GM23338 (cell line): ENCODE data around the gene BMAL1. TPM values are rescaled to one million over a fixed set of nuclear protein-coding genes. Genes with fewer than 3 reads are reported as not detected.

ENCODE experiments used
- ATAC-seq: fragments of 200-7000 bp; cut with Tn5 transposase; 3 replicates; pipeline ENCODE4 v1.9.1; 2020
- DNase-seq: peaks from one replicate; pipeline ENCODE4 v3.0.0-alpha.2; 2015; ENCODE audit warnings: low spot score
- H2AFZ ChIP-seq: fragments of 200-600 bp; sonication (generic); 2 replicates; pipeline ENCODE4 v1.8.0; 2016; ENCODE audit warnings: antibody characterized with exemption, mild to moderate bottlenecking, moderate library complexity
- H3F3A ChIP-seq: fragments of 200-600 bp; sonication (generic); replicated peaks from 2 replicates; pipeline ENCODE4 v1.8.0; 2017; ENCODE audit warnings: antibody characterized with exemption, mixed run types, low read depth
- H3K27ac ChIP-seq: fragments of 200-600 bp; sonication (generic); 2 replicates; pipeline ENCODE4 v1.6.1; 2016; ENCODE audit warnings: low read depth
- H3K27me3 ChIP-seq: fragments of 200-600 bp; sonication (generic); 2 replicates; pipeline ENCODE4 v1.8.0; 2016; ENCODE audit warnings: mild to moderate bottlenecking, mixed run types, moderate library complexity; ENCODE audit not compliant: insufficient read depth
- H3K36me3 ChIP-seq: fragments of 200-600 bp; sonication (generic); 2 replicates; pipeline ENCODE4 v1.8.0; 2016; ENCODE audit warnings: mild to moderate bottlenecking; ENCODE audit not compliant: insufficient read depth
- H3K4me1 ChIP-seq: fragments of 200-600 bp; sonication (generic); 2 replicates; pipeline ENCODE4 v1.8.0; 2016; ENCODE audit warnings: mild to moderate bottlenecking, moderate library complexity; ENCODE audit not compliant: insufficient read depth
- H3K4me2 ChIP-seq: fragments of 200-600 bp; sonication (generic); 2 replicates; pipeline ENCODE4 v1.7.1; 2017; ENCODE audit warnings: mixed run types
- H3K4me3 ChIP-seq: fragments of 200-600 bp; sonication (generic); 2 replicates; pipeline ENCODE4 v1.6.1; 2016; ENCODE audit warnings: mixed run types
- H3K79me2 ChIP-seq: fragments of 200-600 bp; sonication (generic); replicated peaks from 2 replicates; pipeline ENCODE4 v1.8.0; 2017; ENCODE audit warnings: mild to moderate bottlenecking; ENCODE audit not compliant: insufficient read depth
- H3K9me2 ChIP-seq: fragments of 200-600 bp; sonication (generic); 2 replicates; pipeline ENCODE4 v1.8.0; 2017; ENCODE audit not compliant: insufficient read depth
- H4K20me1 ChIP-seq: fragments of 200-600 bp; sonication (generic); replicated peaks from 2 replicates; pipeline ENCODE4 v1.8.0; 2017; ENCODE audit warnings: mild to moderate bottlenecking; ENCODE audit not compliant: insufficient read depth
- H3K27ac Mint-ChIP-seq: 2 replicates; pipeline ENCODE4 v1.8.0; 2020; ENCODE audit warnings: inconsistent platforms, mild to moderate bottlenecking, moderate library complexity, mixed read lengths
- H3K27me3 Mint-ChIP-seq: 3 replicates; pipeline ENCODE4 v1.8.0; 2022; ENCODE audit warnings: low read depth, mild to moderate bottlenecking, moderate library complexity, mixed read lengths, inconsistent platforms; ENCODE audit not compliant: insufficient read depth, poor library complexity
- H3K36me3 Mint-ChIP-seq: 3 replicates; pipeline ENCODE4 v1.8.0; 2021; ENCODE audit warnings: low read depth, mild to moderate bottlenecking, inconsistent platforms, moderate library complexity, mixed read lengths
- H3K4me1 Mint-ChIP-seq: 3 replicates; pipeline ENCODE4 v1.8.0; 2020; ENCODE audit warnings: mild to moderate bottlenecking, inconsistent platforms, mixed read lengths
- H3K4me3 Mint-ChIP-seq: 3 replicates; pipeline ENCODE4 v1.8.0; 2021; ENCODE audit warnings: moderate library complexity, mild to moderate bottlenecking, inconsistent platforms, mixed read lengths
- H3K9me3 Mint-ChIP-seq: 3 replicates; pipeline ENCODE4 v1.8.0; 2020; ENCODE audit warnings: moderate library complexity, mild to moderate bottlenecking, inconsistent platforms, mixed read lengths
- CREB1 ChIP-seq: fragments of 250-450 bp; sonication (Bioruptor Pico); IDR thresholded peaks from 2 replicates; pipeline ENCODE4 v1.5.0; 2020; ENCODE audit warnings: low read depth, mild to moderate bottlenecking, moderate library complexity
- ETS1 ChIP-seq: IDR thresholded peaks from 2 replicates; pipeline ENCODE4 v1.6.1; 2016; ENCODE audit warnings: antibody characterized with exemption
- EZH2 ChIP-seq: fragments of 200-600 bp; sonication (generic); IDR thresholded peaks from one replicate; pipeline ENCODE4 v1.8.0; 2017; ENCODE audit warnings: antibody characterized with exemption, mild to moderate bottlenecking, low read depth; ENCODE audit not compliant: unreplicated experiment
- EZH2phosphoT487 ChIP-seq: fragments of 200-600 bp; sonication (generic); IDR thresholded peaks from one replicate; pipeline ENCODE4 v1.8.1; 2018; ENCODE audit warnings: antibody characterized with exemption; ENCODE audit not compliant: unreplicated experiment
- NANOG ChIP-seq: IDR thresholded peaks from 2 replicates; pipeline ENCODE4 v1.6.1; 2016; ENCODE audit warnings: antibody characterized with exemption, borderline replicate concordance
- POLR2AphosphoS5 ChIP-seq: IDR thresholded peaks from 2 replicates; pipeline ENCODE4 v1.6.1; 2016; ENCODE audit warnings: antibody characterized with exemption, low read depth
- STAT1 ChIP-seq: IDR thresholded peaks from one replicate; pipeline ENCODE4 v1.6.1; 2016; ENCODE audit warnings: antibody characterized with exemption; ENCODE audit not compliant: unreplicated experiment
- ZNF114 ChIP-seq: fragments of 250-450 bp; sonication (Bioruptor Pico); IDR thresholded peaks from 2 replicates; pipeline ENCODE4 v1.5.0; 2020; ENCODE audit warnings: mild to moderate bottlenecking, moderate library complexity
- ZNF331 ChIP-seq: fragments of 250-450 bp; sonication (Bioruptor Pico); IDR thresholded peaks from 2 replicates; pipeline ENCODE4 v1.5.0; 2020; ENCODE audit warnings: low read depth, mild to moderate bottlenecking, moderate library complexity
- polyA plus RNA-seq: library from polyadenylated mRNA; unstranded; fragments of >200 nt; fragmentation: Nextera tagmentation; extraction: Ambion mirVana; gene quantifications from 2 replicates; pipeline ENCODE4 v1.2.1, GENCODE V29; 2016
- total RNA-seq: library from RNA; depleted of rRNA; stranded (reverse); fragments of >200 nt; shearing (Covaris generic); gene quantifications from 2 replicates; pipeline ENCODE4 v1.2.3, GENCODE V29; 2014
- TF ChIP-seq, protein P1 (sequence below), 2 experiments: fragments of 200-600 bp in 1 of 2; sonication (generic) in 1 of 2; conservative IDR thresholded peaks; 2 replicates each; pipeline versions ENCODE4 v1.5.1 to v1.6.1; 2016 to 2017; ENCODE audit warnings: antibody characterized with exemption in 2 of 2, low read depth in 2 of 2, mild to moderate bottlenecking in 2 of 2, moderate library complexity in 1 of 2
- TF ChIP-seq, protein P2 (sequence below): fragments of 250-450 bp; sonication (Bioruptor Pico); IDR thresholded peaks from 2 replicates; pipeline ENCODE4 v1.5.0; 2020; ENCODE audit warnings: mild to moderate bottlenecking, moderate library complexity

Gene BMAL1
- total and polyA plus RNA-seq, 2 experiments from 2014 or later = 5.1 to 7.2 TPM

DNA sequence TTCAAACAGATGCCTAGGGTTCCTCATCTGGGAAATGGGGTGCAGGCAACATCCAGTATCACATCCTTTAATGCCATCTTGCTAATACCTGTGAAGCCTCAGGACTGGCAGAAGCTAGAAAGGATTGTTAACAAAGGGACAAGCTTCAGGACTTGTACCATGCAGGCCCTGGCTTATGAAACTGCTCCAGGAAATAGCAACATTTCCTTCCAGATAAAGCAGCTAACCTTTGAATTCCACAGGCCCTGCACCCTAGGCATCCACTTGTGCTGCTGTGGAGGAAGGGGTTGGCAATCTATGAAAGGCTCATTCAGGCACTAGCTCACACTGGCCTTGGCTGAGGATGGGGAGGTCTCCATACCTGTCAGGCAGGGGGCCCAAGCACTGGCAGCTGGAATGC lies 98.2 kb downstream of the BMAL1 start:
- Histone ChIP-seq H4K20me1 (no peaks in the 10 kb centered on the region), H3K27me3 (no peaks in the 10 kb centered on the region), H3K36me3 (no peaks in the 10 kb centered on the region), H3K27ac (no peak overlapping the region), H2AFZ (no peak overlapping the region), H3K9me2 (no peaks in the 10 kb centered on the region), H3K79me2 (no peaks in the 10 kb centered on the region), H3K4me3 (no peak overlapping the region), H3K4me2 (no peak overlapping the region), H3K4me1 (no peaks in the 10 kb centered on the region), H3F3A (no peaks in the 10 kb centered on the region)
- H3K4me3 Mint-ChIP-seq = no peak overlapping the region
- peaks cover 4% of the 10 kb centered on the region for H3K27me3 Mint-ChIP-seq
- ATAC-seq = no peak; the same call in 2 of the 3 replicates
- H3K4me1 Mint-ChIP-seq = peaks cover 7% of the 10 kb centered on the region
- no peak overlapping the region for H3K27ac Mint-ChIP-seq
- DNase-seq = no peak
- no peaks in the 10 kb centered on the region for H3K9me3 Mint-ChIP-seq
- TF ChIP-seq STAT1 = no peak
- no peak for TF ChIP-seq CREB1 (CRISPR knock-in tag)
- no peaks in the 10 kb centered on the region for H3K36me3 Mint-ChIP-seq

- Mint-ChIP-seq H3K4me3 (no peak overlapping the region), H3K36me3 (no peaks in the 10 kb centered on the region), H3K27ac (no peak overlapping the region), H3K9me3 (no peaks in the 10 kb centered on the region), H3K4me1 (peaks cover 7% of the 10 kb centered on the region), H3K27me3 (peaks cover 4% of the 10 kb centered on the region)
- H3K27ac ChIP-seq = no peak overlapping the region
- no peak overlapping the region for H2AFZ ChIP-seq
- H3K9me2 ChIP-seq = no peaks in the 10 kb centered on the region
- H3K36me3 ChIP-seq = no peaks in the 10 kb centered on the region
- H3K4me1 ChIP-seq = no peaks in the 10 kb centered on the region
- H3K27me3 ChIP-seq = no peaks in the 10 kb centered on the region
- no peaks in the 10 kb centered on the region for H4K20me1 ChIP-seq
- H3K79me2 ChIP-seq = no peaks in the 10 kb centered on the region
- H3K4me2 ChIP-seq = no peak overlapping the region
- DNase-seq (no peak), ATAC-seq (no peak)
- H3F3A ChIP-seq = no peaks in the 10 kb centered on the region
- no peak overlapping the region for H3K4me3 ChIP-seq
- TF ChIP-seq CREB1 (CRISPR knock-in tag) (no peak), EZH2phosphoT487 (no peak), NANOG (no peak), ZNF114 (CRISPR knock-in tag) (no peak), POLR2AphosphoS5 (no peak), STAT1 (no peak), ETS1 (no peak), EZH2 (no peak), ZNF331 (no peak)
- TF ChIP-seq, protein P1, sequence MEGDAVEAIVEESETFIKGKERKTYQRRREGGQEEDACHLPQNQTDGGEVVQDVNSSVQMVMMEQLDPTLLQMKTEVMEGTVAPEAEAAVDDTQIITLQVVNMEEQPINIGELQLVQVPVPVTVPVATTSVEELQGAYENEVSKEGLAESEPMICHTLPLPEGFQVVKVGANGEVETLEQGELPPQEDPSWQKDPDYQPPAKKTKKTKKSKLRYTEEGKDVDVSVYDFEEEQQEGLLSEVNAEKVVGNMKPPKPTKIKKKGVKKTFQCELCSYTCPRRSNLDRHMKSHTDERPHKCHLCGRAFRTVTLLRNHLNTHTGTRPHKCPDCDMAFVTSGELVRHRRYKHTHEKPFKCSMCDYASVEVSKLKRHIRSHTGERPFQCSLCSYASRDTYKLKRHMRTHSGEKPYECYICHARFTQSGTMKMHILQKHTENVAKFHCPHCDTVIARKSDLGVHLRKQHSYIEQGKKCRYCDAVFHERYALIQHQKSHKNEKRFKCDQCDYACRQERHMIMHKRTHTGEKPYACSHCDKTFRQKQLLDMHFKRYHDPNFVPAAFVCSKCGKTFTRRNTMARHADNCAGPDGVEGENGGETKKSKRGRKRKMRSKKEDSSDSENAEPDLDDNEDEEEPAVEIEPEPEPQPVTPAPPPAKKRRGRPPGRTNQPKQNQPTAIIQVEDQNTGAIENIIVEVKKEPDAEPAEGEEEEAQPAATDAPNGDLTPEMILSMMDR (conservative IDR thresholded peaks at IDR 0.05; ENCODE audit: low read depth in 2 of 2) = no peak
- TF ChIP-seq, protein P2, sequence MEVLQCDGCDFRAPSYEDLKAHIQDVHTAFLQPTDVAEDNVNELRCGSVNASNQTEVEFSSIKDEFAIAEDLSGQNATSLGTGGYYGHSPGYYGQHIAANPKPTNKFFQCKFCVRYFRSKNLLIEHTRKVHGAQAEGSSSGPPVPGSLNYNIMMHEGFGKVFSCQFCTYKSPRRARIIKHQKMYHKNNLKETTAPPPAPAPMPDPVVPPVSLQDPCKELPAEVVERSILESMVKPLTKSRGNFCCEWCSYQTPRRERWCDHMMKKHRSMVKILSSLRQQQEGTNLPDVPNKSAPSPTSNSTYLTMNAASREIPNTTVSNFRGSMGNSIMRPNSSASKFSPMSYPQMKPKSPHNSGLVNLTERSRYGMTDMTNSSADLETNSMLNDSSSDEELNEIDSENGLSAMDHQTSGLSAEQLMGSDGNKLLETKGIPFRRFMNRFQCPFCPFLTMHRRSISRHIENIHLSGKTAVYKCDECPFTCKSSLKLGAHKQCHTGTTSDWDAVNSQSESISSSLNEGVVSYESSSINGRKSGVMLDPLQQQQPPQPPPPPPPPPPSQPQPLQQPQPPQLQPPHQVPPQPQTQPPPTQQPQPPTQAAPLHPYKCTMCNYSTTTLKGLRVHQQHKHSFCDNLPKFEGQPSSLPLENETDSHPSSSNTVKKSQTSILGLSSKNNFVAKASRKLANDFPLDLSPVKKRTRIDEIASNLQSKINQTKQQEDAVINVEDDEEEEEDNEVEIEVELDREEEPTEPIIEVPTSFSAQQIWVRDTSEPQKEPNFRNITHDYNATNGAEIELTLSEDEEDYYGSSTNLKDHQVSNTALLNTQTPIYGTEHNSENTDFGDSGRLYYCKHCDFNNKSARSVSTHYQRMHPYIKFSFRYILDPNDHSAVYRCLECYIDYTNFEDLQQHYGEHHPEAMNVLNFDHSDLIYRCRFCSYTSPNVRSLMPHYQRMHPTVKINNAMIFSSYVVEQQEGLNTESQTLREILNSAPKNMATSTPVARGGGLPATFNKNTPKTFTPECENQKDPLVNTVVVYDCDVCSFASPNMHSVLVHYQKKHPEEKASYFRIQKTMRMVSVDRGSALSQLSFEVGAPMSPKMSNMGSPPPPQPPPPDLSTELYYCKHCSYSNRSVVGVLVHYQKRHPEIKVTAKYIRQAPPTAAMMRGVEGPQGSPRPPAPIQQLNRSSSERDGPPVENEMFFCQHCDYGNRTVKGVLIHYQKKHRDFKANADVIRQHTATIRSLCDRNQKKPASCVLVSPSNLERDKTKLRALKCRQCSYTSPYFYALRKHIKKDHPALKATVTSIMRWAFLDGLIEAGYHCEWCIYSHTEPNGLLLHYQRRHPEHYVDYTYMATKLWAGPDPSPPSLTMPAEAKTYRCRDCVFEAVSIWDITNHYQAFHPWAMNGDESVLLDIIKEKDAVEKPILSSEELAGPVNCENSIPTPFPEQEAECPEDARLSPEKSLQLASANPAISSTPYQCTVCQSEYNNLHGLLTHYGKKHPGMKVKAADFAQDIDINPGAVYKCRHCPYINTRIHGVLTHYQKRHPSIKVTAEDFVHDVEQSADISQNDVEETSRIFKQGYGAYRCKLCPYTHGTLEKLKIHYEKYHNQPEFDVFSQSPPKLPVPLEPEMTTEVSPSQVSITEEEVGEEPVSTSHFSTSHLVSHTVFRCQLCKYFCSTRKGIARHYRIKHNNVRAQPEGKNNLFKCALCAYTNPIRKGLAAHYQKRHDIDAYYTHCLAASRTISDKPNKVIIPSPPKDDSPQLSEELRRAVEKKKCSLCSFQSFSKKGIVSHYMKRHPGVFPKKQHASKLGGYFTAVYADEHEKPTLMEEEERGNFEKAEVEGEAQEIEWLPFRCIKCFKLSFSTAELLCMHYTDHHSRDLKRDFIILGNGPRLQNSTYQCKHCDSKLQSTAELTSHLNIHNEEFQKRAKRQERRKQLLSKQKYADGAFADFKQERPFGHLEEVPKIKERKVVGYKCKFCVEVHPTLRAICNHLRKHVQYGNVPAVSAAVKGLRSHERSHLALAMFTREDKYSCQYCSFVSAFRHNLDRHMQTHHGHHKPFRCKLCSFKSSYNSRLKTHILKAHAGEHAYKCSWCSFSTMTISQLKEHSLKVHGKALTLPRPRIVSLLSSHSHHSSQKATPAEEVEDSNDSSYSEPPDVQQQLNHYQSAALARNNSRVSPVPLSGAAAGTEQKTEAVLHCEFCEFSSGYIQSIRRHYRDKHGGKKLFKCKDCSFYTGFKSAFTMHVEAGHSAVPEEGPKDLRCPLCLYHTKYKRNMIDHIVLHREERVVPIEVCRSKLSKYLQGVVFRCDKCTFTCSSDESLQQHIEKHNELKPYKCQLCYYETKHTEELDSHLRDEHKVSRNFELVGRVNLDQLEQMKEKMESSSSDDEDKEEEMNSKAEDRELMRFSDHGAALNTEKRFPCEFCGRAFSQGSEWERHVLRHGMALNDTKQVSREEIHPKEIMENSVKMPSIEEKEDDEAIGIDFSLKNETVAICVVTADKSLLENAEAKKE (CRISPR knock-in tag) = no peak
Measured at GRCh38 chr11:13376402-13376801, 98.8 kb downstream of the BMAL1 start.
